HCT116 (cell line): ENCODE results near the gene TTC27.

Experiments used
- ATF3 ChIP-seq: IDR thresholded peaks from 2 replicates; pipeline ENCODE4 v1.6.1; 2012
- CEBPB ChIP-seq: IDR thresholded peaks from 2 replicates; pipeline ENCODE4 v1.6.1; 2012; ENCODE audit warnings: low read depth
- CTCF ChIP-seq, 3 experiments: fragments of 200-600 bp in 1 of 3; sonication (generic) in 1 of 3; IDR thresholded peaks in 2 of 3; conservative IDR thresholded peaks in 1 of 3; 2 replicates each; pipeline ENCODE4 v1.5.1; 2012 to 2017; ENCODE audit warnings: low read depth in 2 of 3, low read length in 2 of 3, antibody characterized with exemption in 1 of 3, borderline replicate concordance in 1 of 3, control low read depth in 1 of 3, mild to moderate bottlenecking in 1 of 3, mixed read lengths in 1 of 3, mixed run types in 1 of 3, moderate library complexity in 1 of 3; ENCODE audit not compliant: insufficient read depth in 1 of 3
- JUND ChIP-seq: IDR thresholded peaks from 2 replicates; pipeline ENCODE4 v1.6.1; 2012
- SIN3A ChIP-seq: IDR thresholded peaks from 2 replicates; pipeline ENCODE4 v1.6.1; 2012; ENCODE audit warnings: low read depth
- SP1 ChIP-seq: IDR thresholded peaks from 2 replicates; pipeline ENCODE4 v1.6.1; 2012; ENCODE audit warnings: low read depth
- TF ChIP-seq, protein P1 (sequence below): IDR thresholded peaks from 2 replicates; pipeline ENCODE4 v1.6.1; 2012
- TF ChIP-seq, protein P2 (sequence below): IDR thresholded peaks from 2 replicates; pipeline ENCODE4 v1.6.1; 2011; ENCODE audit warnings: mild to moderate bottlenecking, low read length, moderate library complexity; ENCODE audit not compliant: insufficient replicate concordance; ENCODE audit errors: extremely low read depth

- TF ChIP-seq CTCF (IDR thresholded peaks at IDR 0.05 in 2 of 3, conservative IDR thresholded peaks at IDR 0.05 in 1 of 3; ENCODE audit: borderline replicate concordance in 1 of 3, insufficient read depth in 1 of 3, low read depth in 2 of 3, low read length in 2 of 3) (no peak), ATF3 (no peak), SIN3A (no peak), JUND (no peak), SP1 (no peak), CEBPB (no peak)
- TF ChIP-seq, protein P1, sequence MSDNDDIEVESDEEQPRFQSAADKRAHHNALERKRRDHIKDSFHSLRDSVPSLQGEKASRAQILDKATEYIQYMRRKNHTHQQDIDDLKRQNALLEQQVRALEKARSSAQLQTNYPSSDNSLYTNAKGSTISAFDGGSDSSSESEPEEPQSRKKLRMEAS: no peak
- TF ChIP-seq, protein P2, sequence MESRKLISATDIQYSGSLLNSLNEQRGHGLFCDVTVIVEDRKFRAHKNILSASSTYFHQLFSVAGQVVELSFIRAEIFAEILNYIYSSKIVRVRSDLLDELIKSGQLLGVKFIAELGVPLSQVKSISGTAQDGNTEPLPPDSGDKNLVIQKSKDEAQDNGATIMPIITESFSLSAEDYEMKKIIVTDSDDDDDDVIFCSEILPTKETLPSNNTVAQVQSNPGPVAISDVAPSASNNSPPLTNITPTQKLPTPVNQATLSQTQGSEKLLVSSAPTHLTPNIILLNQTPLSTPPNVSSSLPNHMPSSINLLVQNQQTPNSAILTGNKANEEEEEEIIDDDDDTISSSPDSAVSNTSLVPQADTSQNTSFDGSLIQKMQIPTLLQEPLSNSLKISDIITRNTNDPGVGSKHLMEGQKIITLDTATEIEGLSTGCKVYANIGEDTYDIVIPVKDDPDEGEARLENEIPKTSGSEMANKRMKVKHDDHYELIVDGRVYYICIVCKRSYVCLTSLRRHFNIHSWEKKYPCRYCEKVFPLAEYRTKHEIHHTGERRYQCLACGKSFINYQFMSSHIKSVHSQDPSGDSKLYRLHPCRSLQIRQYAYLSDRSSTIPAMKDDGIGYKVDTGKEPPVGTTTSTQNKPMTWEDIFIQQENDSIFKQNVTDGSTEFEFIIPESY: no peak
These were observed 105.1 kb downstream of the TTC27 start for GRCh38 chr2:32732912-32733472.
